ENCODE data around the gene ERH. TPM values are rescaled to one million over a fixed set of nuclear protein-coding genes. Genes with fewer than 3 reads are reported as not detected.

The ERH gene
- total RNA-seq, 1 donor from 2014 or later = 141 TPM

- no peak overlapping the region for H3K4me3 ChIP-seq (ENCODE audit: low read depth, low read length)
- TF ChIP-seq CTCF (IDR thresholded peaks at IDR 0.05; ENCODE audit: insufficient read depth, low read length, poor library complexity, severe bottlenecking) = no peak
- no peaks in the 10 kb centered on the region for H3K27me3 ChIP-seq (ENCODE audit: control insufficient read depth, insufficient read depth, low read length)
- H3K36me3 ChIP-seq (ENCODE audit: control insufficient read depth, insufficient read depth, low read length) = no peaks in the 10 kb centered on the region
- no peak for DNase-seq (ENCODE audit: low read depth)
Observed at GRCh38 chr14:69355154-69355597, 42.9 kb downstream of the ERH start.

GRCh38 chr14:69354383-69355153, 43.5 kb downstream of the ERH start:
- H3K27me3 ChIP-seq (ENCODE audit: control insufficient read depth, insufficient read depth, low read length) = no peaks in the 10 kb centered on the region
- H3K36me3 ChIP-seq (ENCODE audit: control insufficient read depth, insufficient read depth, low read length) = no peaks in the 10 kb centered on the region
- no peak overlapping the region for H3K4me3 ChIP-seq (ENCODE audit: low read depth, low read length)
- peak; percentile 21 for DNase-seq (ENCODE audit: low read depth)
- TF ChIP-seq CTCF (IDR thresholded peaks at IDR 0.05; ENCODE audit: insufficient read depth, low read length, poor library complexity, severe bottlenecking) = no peak

DNA sequence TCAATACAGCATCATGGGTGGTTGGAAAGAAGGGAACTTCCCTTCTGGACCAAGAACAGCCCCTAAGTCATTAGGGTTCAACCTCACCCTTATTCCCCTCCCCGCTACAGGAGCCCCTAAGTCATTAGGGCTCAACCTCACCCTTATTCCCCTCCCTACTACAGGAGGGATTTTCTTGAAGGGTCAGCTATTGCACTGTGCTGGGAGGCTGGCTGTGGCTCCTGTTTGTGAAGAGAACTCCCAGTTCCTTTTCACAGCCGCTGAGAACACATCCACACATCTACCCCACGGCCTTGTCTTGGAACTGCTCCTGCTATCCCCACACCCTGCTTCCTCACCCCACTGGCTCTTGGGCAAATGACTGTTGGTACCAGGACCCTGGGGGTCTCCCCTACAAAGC, 44.9 kb downstream of the ERH start:
- no peak for DNase-seq (ENCODE audit: low read depth)
- H3K27me3 ChIP-seq (ENCODE audit: control insufficient read depth, insufficient read depth, low read length) = no peaks in the 10 kb centered on the region
- no peaks in the 10 kb centered on the region for H3K36me3 ChIP-seq (ENCODE audit: control insufficient read depth, insufficient read depth, low read length)
- TF ChIP-seq CTCF (IDR thresholded peaks at IDR 0.05; ENCODE audit: insufficient read depth, low read length, poor library complexity, severe bottlenecking) = no peak
- H3K4me3 ChIP-seq (ENCODE audit: low read depth, low read length) = no peak overlapping the region

DNA sequence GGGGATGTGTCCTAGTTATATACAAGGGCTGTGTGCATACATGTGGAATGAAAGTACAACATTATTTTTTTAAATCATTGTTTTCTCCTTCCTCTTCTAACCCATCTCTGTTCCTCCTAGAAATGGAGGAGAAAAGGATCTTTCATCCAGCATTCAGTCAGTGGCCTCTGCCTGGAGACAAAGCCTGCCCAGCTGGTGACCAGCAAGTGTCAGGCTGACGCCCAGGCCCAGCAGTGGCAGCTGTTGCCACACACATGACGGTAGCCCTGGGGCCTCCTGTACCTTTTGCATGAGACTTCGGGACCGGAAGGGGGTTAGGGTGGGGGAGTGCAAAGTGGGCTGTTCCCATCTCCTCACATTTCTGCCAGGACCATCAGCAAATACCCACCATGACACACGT, 46.2 kb downstream of the ERH start:
- Histone ChIP-seq H3K36me3 (ENCODE audit: control insufficient read depth, insufficient read depth, low read length) (no peaks in the 10 kb centered on the region), H3K27me3 (ENCODE audit: control insufficient read depth, insufficient read depth, low read length) (peaks cover 2% of the 10 kb centered on the region), H3K4me3 (ENCODE audit: low read depth, low read length) (no peak overlapping the region)
- TF ChIP-seq CTCF (IDR thresholded peaks at IDR 0.05; ENCODE audit: insufficient read depth, low read length, poor library complexity, severe bottlenecking) = no peak
- no peak for DNase-seq (ENCODE audit: low read depth)

DNA sequence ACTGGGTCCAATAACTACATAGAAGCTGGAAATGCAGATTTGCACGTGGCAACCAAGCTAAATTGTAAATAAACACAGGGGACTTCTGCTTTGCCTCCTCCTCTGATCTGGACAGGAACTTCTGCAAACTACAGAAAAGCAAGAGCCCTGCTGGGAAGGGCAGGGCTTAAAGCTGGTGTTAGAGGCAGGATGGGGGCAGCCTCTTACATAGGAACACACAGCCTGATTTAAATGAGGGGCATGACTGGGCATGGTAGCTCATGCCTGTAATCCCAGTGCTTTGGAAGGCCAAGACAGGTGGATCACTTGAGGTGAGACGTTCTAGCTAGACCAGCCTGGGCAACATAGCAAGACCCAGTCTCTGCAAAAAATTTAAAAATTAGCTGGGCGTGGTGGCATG, 46.7 kb downstream of the ERH start:
- DNase-seq (ENCODE audit: low read depth) = no peak
- no peak for TF ChIP-seq CTCF (IDR thresholded peaks at IDR 0.05; ENCODE audit: insufficient read depth, low read length, poor library complexity, severe bottlenecking)
- no peaks in the 10 kb centered on the region for H3K36me3 ChIP-seq (ENCODE audit: control insufficient read depth, insufficient read depth, low read length)
- H3K4me3 ChIP-seq (ENCODE audit: low read depth, low read length) = no peak overlapping the region
- peaks cover 2% of the 10 kb centered on the region for H3K27me3 ChIP-seq (ENCODE audit: control insufficient read depth, insufficient read depth, low read length)

- Histone ChIP-seq H3K4me3 (ENCODE audit: low read depth, low read length) (no peak overlapping the region), H3K36me3 (ENCODE audit: control insufficient read depth, insufficient read depth, low read length) (no peaks in the 10 kb centered on the region), H3K27me3 (ENCODE audit: control insufficient read depth, insufficient read depth, low read length) (peaks cover 2% of the 10 kb centered on the region)
- no peak for DNase-seq (ENCODE audit: low read depth)
- no peak for TF ChIP-seq CTCF (IDR thresholded peaks at IDR 0.05; ENCODE audit: insufficient read depth, low read length, poor library complexity, severe bottlenecking)
Observed at GRCh38 chr14:69350892-69351291, 47.2 kb downstream of the ERH start.
